Thoracic aorta (tissue), 2 donors: Measurements from ENCODE around the gene PANK4. TPM values are rescaled to one million over a fixed set of nuclear protein-coding genes. Genes with fewer than 3 reads are reported as not detected.

Experiments used
- ATAC-seq: fragments of 150-250 bp; one replicate; pipeline ENCODE4 v1.8.0; 2017; ENCODE audit warnings: low read depth; ENCODE audit not compliant: insufficient number of reproducible peaks, low FRiP score
- DNase-seq: peaks from one replicate; pipeline ENCODE4 v3.0.0-alpha.2; 2020; ENCODE audit warnings: low spot score
- H3K27ac ChIP-seq, 2 donors: fragments of 200-600 bp; sonication (generic); 1 replicate in 1 of 2; 2 replicates in 1 of 2; pipeline ENCODE4 v1.5.1; 2016; ENCODE audit warnings: mild to moderate bottlenecking in 2 of 2, moderate library complexity in 2 of 2
- H3K27me3 ChIP-seq: fragments of 200-600 bp; sonication (generic); replicated peaks from 2 replicates; pipeline ENCODE4 v1.6.0; 2016; ENCODE audit warnings: mild to moderate bottlenecking; ENCODE audit not compliant: insufficient read depth
- H3K36me3 ChIP-seq: fragments of 200-600 bp; sonication (generic); one replicate; pipeline ENCODE4 v1.5.1; 2016
- H3K4me1 ChIP-seq, 2 donors: fragments of 200-600 bp; sonication (generic); 1 replicate in 1 of 2; 2 replicates in 1 of 2; pipeline versions ENCODE4 v1.5.1 to v1.6.0; 2016; ENCODE audit warnings: low read depth in 2 of 2, mild to moderate bottlenecking in 1 of 2; ENCODE audit not compliant: control insufficient read depth in 1 of 2
- H3K4me3 ChIP-seq: fragments of 200-600 bp; sonication (generic); 2 replicates; pipeline ENCODE4 v1.5.1; 2016; ENCODE audit warnings: mild to moderate bottlenecking
- H3K9me3 ChIP-seq: fragments of 200-600 bp; sonication (generic); 2 replicates; pipeline ENCODE4 v1.5.1; 2016
- total RNA-seq, 2 donors: library from RNA; depleted of rRNA; stranded (reverse); fragments of >200 nt; gene quantifications; one replicate each; pipeline versions ENCODE4 v1.1.0 to v1.2.3, GENCODE V29; 2016
- TF ChIP-seq, protein P1 (sequence below): fragments of 200-600 bp; sonication (generic); IDR thresholded peaks from one replicate; pipeline ENCODE4 v1.5.1; 2019; ENCODE audit warnings: antibody characterized with exemption

PANK4 gene
- total RNA-seq, 2 donors from 2014 or later: 27.1 to 32.0 TPM

DNA sequence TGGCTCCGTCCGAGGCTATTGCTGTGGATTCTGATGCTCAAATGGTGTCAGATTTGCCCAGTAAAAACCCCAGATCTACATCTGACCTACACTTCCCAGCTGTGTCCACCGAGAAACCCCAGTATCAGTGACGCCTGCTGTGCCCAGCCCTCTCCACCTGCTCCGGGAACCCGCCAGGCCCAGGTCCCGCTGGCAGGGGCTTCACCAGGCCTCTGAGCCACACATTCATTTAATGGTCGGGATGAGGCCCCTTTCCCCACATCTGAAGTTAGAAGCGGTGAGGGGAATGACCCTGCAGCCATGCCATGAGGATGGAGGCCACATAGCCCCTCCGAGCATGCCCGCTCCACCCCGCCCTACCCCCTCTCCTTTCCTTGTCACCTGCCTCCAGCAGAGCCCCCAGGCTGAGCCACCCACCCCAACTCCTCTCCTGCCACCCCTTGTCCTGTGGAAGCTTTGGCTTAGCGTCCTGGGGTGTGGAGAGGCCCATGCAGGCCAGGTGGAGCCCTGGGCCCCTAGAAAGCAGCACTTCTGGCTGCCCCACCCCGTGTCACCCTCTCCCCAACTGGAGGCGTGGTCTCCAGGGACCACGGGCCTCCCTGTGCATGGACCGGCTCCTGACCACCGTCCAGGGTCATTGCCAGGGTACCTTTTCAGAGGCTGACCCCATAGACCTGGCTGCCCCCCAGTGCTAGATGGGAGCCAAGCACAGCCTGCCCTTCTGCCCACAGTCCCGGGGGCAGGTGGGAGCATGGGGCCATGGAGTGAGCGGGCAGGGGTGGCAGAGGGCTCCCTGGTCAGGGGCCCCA lies 37.8 kb upstream of the PANK4 start:
- Histone ChIP-seq H3K4me3 (no peak overlapping the region), H3K4me1 (no peaks in the 10 kb centered on the region), H3K36me3 (no peaks in the 10 kb centered on the region), H3K27ac (no peak overlapping the region), H3K9me3 (no peaks in the 10 kb centered on the region), H3K27me3 (no peaks in the 10 kb centered on the region)
- no peak for DNase-seq
- ATAC-seq: no peak
- TF ChIP-seq, protein P1, sequence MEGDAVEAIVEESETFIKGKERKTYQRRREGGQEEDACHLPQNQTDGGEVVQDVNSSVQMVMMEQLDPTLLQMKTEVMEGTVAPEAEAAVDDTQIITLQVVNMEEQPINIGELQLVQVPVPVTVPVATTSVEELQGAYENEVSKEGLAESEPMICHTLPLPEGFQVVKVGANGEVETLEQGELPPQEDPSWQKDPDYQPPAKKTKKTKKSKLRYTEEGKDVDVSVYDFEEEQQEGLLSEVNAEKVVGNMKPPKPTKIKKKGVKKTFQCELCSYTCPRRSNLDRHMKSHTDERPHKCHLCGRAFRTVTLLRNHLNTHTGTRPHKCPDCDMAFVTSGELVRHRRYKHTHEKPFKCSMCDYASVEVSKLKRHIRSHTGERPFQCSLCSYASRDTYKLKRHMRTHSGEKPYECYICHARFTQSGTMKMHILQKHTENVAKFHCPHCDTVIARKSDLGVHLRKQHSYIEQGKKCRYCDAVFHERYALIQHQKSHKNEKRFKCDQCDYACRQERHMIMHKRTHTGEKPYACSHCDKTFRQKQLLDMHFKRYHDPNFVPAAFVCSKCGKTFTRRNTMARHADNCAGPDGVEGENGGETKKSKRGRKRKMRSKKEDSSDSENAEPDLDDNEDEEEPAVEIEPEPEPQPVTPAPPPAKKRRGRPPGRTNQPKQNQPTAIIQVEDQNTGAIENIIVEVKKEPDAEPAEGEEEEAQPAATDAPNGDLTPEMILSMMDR: no peak

- ATAC-seq: no peak
- Histone ChIP-seq H3K36me3 (no peaks in the 10 kb centered on the region), H3K27ac (no peak overlapping the region), H3K27me3 (no peaks in the 10 kb centered on the region), H3K4me1 (no peaks in the 10 kb centered on the region), H3K4me3 (no peak overlapping the region), H3K9me3 (no peaks in the 10 kb centered on the region)
- DNase-seq: no peak
- TF ChIP-seq, protein P1: no peak
These were observed 36.8 kb upstream of the PANK4 start for GRCh38 chr1:2563205-2563604.

GRCh38 chr1:2561898-2562895 lies 35.8 kb upstream of the PANK4 start:
- Histone ChIP-seq H3K9me3 (no peaks in the 10 kb centered on the region), H3K27me3 (no peaks in the 10 kb centered on the region), H3K4me3 (no peak overlapping the region), H3K36me3 (no peaks in the 10 kb centered on the region), H3K27ac (no peak overlapping the region), H3K4me1 (peaks cover 6% of the 10 kb centered on the region in 2 donors)
- TF ChIP-seq, protein P1: no peak
- ATAC-seq (no peak), DNase-seq (no peak)

- ATAC-seq: no peak
- Histone ChIP-seq H3K9me3 (no peaks in the 10 kb centered on the region), H3K27ac (no peak overlapping the region), H3K4me3 (no peak overlapping the region), H3K4me1 (peaks cover 11 to 14% of the 10 kb centered on the region in 2 donors), H3K27me3 (no peaks in the 10 kb centered on the region), H3K36me3 (no peaks in the 10 kb centered on the region)
- no peak for DNase-seq
- TF ChIP-seq, protein P1: no peak
These were observed 35.0 kb upstream of the PANK4 start for GRCh38 chr1:2561446-2561845.
